Measurements from ENCODE around the gene RNF39. TPM values are rescaled to one million over a fixed set of nuclear protein-coding genes. Genes with fewer than 3 reads are reported as not detected.
A peak's percentile ranks its signal among the peaks of the same experiment; 100 is the strongest.

Gene RNF39
- total and polyA plus RNA-seq, 2 of the 13 experiments (the other 11 are each of a cell fraction or from before 2014, with no cell fraction given), result 0.13 to 1.8 TPM

DNA sequence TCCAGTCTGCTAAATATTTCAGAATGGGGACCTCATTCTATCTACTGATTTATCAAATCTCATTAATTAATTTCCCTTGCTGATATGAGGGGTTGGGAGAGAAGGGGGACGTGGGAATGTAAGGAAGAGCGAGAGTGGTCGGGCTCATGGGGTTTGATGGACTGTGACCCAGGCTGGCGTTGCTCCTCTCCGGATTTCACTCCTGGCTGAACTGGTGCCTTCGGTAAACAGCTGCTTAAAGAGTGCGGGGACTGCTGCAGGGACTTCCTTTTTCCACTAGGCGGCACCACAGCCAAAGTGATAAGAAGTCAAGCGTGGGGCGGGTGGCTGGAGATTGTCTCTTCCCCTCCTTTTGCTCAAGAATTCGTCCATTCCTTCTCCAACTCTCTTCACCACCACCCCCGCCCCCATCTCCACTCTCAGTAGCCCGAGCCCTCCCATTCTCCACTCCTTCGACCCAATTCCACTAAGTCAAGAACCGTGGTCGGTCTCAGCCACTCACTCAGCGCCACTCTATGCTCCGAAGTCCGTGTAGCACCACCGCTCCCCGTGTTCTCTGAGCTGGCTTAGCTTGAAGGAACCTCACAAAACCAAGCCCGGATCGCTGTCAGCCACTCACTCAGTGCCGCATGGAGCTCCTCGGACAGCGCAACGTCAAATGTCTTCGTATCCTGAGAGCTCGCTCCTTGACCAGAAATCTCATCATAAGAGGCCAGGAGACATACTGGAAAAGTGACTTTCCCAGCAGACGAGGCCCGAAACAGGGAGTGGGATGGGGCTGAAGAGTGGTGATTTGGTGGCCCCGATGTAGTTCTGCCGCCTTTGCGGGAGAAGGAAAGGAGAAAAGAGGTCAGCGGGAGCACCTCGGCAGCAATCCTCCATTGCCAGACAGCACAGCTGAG lies 27.7 kb upstream of the RNF39 start (continued):
- TF ChIP-seq ZNF704 (CRISPR knock-in tag; IDR thresholded peaks at IDR 0.05; ENCODE audit: borderline replicate concordance) (no peak), ZBTB40 (IDR thresholded peaks at IDR 0.05) (no peak), ZBTB40 (CRISPR knock-in tag; IDR thresholded peaks at IDR 0.05) (no peak), ZBTB1 (CRISPR knock-in tag; IDR thresholded peaks at IDR 0.05; ENCODE audit: borderline replicate concordance) (no peak), CENPX (CRISPR knock-in tag; IDR thresholded peaks at IDR 0.05) (no peak), ZBTB21 (CRISPR knock-in tag; IDR thresholded peaks at IDR 0.05) (no peak), DZIP1 (CRISPR knock-in tag; IDR thresholded peaks at IDR 0.05) (no peak), HIVEP1 (CRISPR knock-in tag; IDR thresholded peaks at IDR 0.05) (peak; percentile 64; the same call in 1 of the 2 replicates), JUNB (CRISPR knock-in tag; IDR thresholded peaks at IDR 0.05; ENCODE audit: borderline replicate concordance) (no peak), DNMT1 (CRISPR knock-in tag; IDR thresholded peaks at IDR 0.05) (no peak; the same call in 1 of the 2 replicates), PHF5A (CRISPR knock-in tag; IDR thresholded peaks at IDR 0.05; ENCODE audit: low read depth, unreplicated experiment) (peak; percentile 50), ZKSCAN1 (IDR thresholded peaks at IDR 0.05; ENCODE audit: low read length) (no peak)
- TF ChIP-seq, protein P1, sequence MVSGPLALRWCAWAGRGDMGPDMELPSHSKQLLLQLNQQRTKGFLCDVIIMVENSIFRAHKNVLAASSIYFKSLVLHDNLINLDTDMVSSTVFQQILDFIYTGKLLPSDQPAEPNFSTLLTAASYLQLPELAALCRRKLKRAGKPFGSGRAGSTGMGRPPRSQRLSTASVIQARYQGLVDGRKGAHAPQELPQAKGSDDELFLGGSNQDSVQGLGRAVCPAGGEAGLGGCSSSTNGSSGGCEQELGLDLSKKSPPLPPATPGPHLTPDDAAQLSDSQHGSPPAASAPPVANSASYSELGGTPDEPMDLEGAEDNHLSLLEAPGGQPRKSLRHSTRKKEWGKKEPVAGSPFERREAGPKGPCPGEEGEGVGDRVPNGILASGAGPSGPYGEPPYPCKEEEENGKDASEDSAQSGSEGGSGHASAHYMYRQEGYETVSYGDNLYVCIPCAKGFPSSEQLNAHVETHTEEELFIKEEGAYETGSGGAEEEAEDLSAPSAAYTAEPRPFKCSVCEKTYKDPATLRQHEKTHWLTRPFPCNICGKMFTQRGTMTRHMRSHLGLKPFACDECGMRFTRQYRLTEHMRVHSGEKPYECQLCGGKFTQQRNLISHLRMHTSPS (CRISPR knock-in tag; IDR thresholded peaks at IDR 0.05; ENCODE audit: low read depth), result no peak

Measured in HepG2 (cell line).